Mesothelial cell of epicardium (in vitro differentiated cells): ENCODE results near the gene KHDRBS2. TPM values are rescaled to one million over a fixed set of nuclear protein-coding genes. Genes with fewer than 3 reads are reported as not detected.

ENCODE experiments used
- DNase-seq, 2 experiments: peaks; one replicate each; pipeline ENCODE4 v3.0.0; 2021; ENCODE audit warnings: low spot score in 2 of 2; ENCODE audit not compliant: unreplicated experiment in 2 of 2
- H3K27ac Mint-ChIP-seq: 2 replicates; pipeline ENCODE4 v1.8.0; 2021; ENCODE audit warnings: mixed read lengths
- H3K27me3 Mint-ChIP-seq: 2 replicates; pipeline ENCODE4 v1.8.0; 2021; ENCODE audit warnings: low read depth, mixed read lengths
- H3K36me3 Mint-ChIP-seq: 2 replicates; pipeline ENCODE4 v1.8.0; 2021; ENCODE audit warnings: mixed read lengths
- H3K4me1 Mint-ChIP-seq: 2 replicates; pipeline ENCODE4 v1.8.0; 2021; ENCODE audit warnings: mixed read lengths
- H3K4me3 Mint-ChIP-seq: 2 replicates; pipeline ENCODE4 v1.8.0; 2021; ENCODE audit warnings: mild to moderate bottlenecking, moderate library complexity, mixed read lengths
- H3K9me3 Mint-ChIP-seq: 2 replicates; pipeline ENCODE4 v1.8.0; 2021; ENCODE audit warnings: mixed read lengths
- CTCF ChIP-seq: fragments of 200-600 bp; sonication (generic); IDR thresholded peaks from one replicate; pipeline ENCODE4 v1.5.0; 2021; ENCODE audit warnings: antibody characterized with exemption; ENCODE audit not compliant: unreplicated experiment
- total RNA-seq: library from RNA; stranded (reverse); gene quantifications from 3 replicates; pipeline ENCODE4 v1.2.1, GENCODE V29; 2021

Gene KHDRBS2
- total RNA-seq = 1.1 to 1.9 TPM (median 1.6 TPM) in 3 replicates

GRCh38 chr6:62285612-62286469 is at the start of gene KHDRBS2:
KHDRBS2 (minus strand) TSS chr6:62286225.
- Mint-ChIP-seq H3K4me3 (peak within 1 kb of the TSS; percentile 82), H3K27ac (no peak within 1 kb of the TSS)

GRCh38 chr6:62328607-62329006 is 42.6 kb upstream of the KHDRBS2 start:
- peaks cover 16% of the 10 kb centered on the region for H3K9me3 Mint-ChIP-seq
- H3K4me3 Mint-ChIP-seq = no peak overlapping the region
- no peaks in the 10 kb centered on the region for H3K36me3 Mint-ChIP-seq
- DNase-seq = no peak
- H3K27ac Mint-ChIP-seq = no peak overlapping the region
- H3K27me3 Mint-ChIP-seq = no peaks in the 10 kb centered on the region
- peaks cover 13% of the 10 kb centered on the region for H3K4me1 Mint-ChIP-seq
- TF ChIP-seq CTCF = no peak

More at GRCh38 chr6:62285612-62286469, at the start of gene KHDRBS2:
- Mint-ChIP-seq H3K36me3 (no peaks in the 10 kb centered on the region), H3K27me3 (peaks cover 40% of the 10 kb centered on the region), H3K4me1 (peaks cover 20% of the 10 kb centered on the region), H3K9me3 (no peaks in the 10 kb centered on the region)
- peak; percentile 81 to 96 for DNase-seq
- no peak for TF ChIP-seq CTCF

GRCh38 chr6:62324834-62325233 is 38.8 kb upstream of the KHDRBS2 start:
- Mint-ChIP-seq H3K4me3 (no peak overlapping the region), H3K27me3 (no peaks in the 10 kb centered on the region), H3K27ac (no peak overlapping the region), H3K4me1 (peaks cover 13% of the 10 kb centered on the region), H3K36me3 (no peaks in the 10 kb centered on the region), H3K9me3 (no peaks in the 10 kb centered on the region)
- DNase-seq = no peak
- TF ChIP-seq CTCF = no peak

- Mint-ChIP-seq H3K4me3 (no peak overlapping the region), H3K36me3 (no peaks in the 10 kb centered on the region), H3K27me3 (no peaks in the 10 kb centered on the region), H3K4me1 (peaks cover 13% of the 10 kb centered on the region), H3K9me3 (no peaks in the 10 kb centered on the region), H3K27ac (no peak overlapping the region)
- TF ChIP-seq CTCF = no peak
- no peak for DNase-seq
Observed at GRCh38 chr6:62323818-62324431, 37.9 kb upstream of the KHDRBS2 start.

- Mint-ChIP-seq H3K36me3 (no peaks in the 10 kb centered on the region), H3K27me3 (no peaks in the 10 kb centered on the region), H3K27ac (no peak overlapping the region), H3K9me3 (peaks cover 3% of the 10 kb centered on the region), H3K4me3 (no peak overlapping the region), H3K4me1 (no peaks in the 10 kb centered on the region)
- no peak for DNase-seq
- no peak for TF ChIP-seq CTCF
Observed at GRCh38 chr6:62298745-62299392, 12.8 kb upstream of the KHDRBS2 start.
